ENCODE data around the gene MYB. TPM values are rescaled to one million over a fixed set of nuclear protein-coding genes. Genes with fewer than 3 reads are reported as not detected.
"Not testable (repeated sequence)": the region's sequence is repeated elsewhere in the genome, so short reads cannot be mapped to it uniquely, and the experiment has no call there.

Gene MYB
- total RNA-seq, 1 donor from 2014 or later, result 23.3 TPM

GRCh38 chr6:135244805-135245204 is 63.7 kb downstream of the MYB start:
- Mint-ChIP-seq H3K4me1 (ENCODE audit: unreplicated experiment) (peaks cover 36% of the 10 kb centered on the region), H3K9me3 (ENCODE audit: unreplicated experiment) (no peaks in the 10 kb centered on the region), H3K27ac (ENCODE audit: unreplicated experiment) (peak overlapping the region; percentile 77), H3K27me3 (ENCODE audit: unreplicated experiment) (peaks cover 4% of the 10 kb centered on the region), H3K36me3 (ENCODE audit: low read depth, unreplicated experiment) (no peaks in the 10 kb centered on the region), H3K4me3 (ENCODE audit: unreplicated experiment) (no peak overlapping the region)
- no peak for DNase-seq (ENCODE audit: low spot score)
- no peak for TF ChIP-seq CTCF (IDR thresholded peaks at IDR 0.05; ENCODE audit: unreplicated experiment)

GRCh38 chr6:135246412-135247012 is 65.4 kb downstream of the MYB start:
- H3K36me3 Mint-ChIP-seq (ENCODE audit: low read depth, unreplicated experiment); H3K4me3 Mint-ChIP-seq (ENCODE audit: unreplicated experiment); H3K9me3 Mint-ChIP-seq (ENCODE audit: unreplicated experiment); DNase-seq (ENCODE audit: low spot score); H3K27me3 Mint-ChIP-seq (ENCODE audit: unreplicated experiment); H3K27ac Mint-ChIP-seq (ENCODE audit: unreplicated experiment): not testable (repeated sequence)
- H3K4me1 Mint-ChIP-seq (ENCODE audit: unreplicated experiment), result peaks cover 52% of the 10 kb centered on the region

DNA sequence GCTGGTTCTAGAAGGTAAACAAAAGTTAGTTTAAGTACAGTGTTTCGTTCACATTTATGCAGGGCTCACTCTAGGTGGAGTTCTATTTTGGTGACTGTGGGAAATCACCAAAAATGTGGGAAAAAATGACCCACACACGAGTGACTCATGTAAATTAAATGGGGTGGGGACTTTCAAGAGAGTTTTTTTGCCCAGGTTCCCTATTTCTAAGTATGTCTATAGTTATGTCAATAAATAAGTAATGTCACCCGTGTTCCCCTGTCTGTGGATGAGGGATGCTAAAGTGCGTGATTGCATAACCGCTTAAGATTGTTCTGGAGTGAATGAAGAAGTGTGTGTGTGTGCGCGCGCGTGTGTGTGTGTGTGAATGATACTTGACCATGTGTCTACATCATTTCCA is 69.1 kb downstream of the MYB start:
- Mint-ChIP-seq H3K4me1 (ENCODE audit: unreplicated experiment) (peaks cover 56% of the 10 kb centered on the region), H3K27me3 (ENCODE audit: unreplicated experiment) (peaks cover 5% of the 10 kb centered on the region), H3K4me3 (ENCODE audit: unreplicated experiment) (peak overlapping the region; percentile 54), H3K9me3 (ENCODE audit: unreplicated experiment) (no peaks in the 10 kb centered on the region), H3K36me3 (ENCODE audit: low read depth, unreplicated experiment) (peaks cover 9% of the 10 kb centered on the region), H3K27ac (ENCODE audit: unreplicated experiment) (peak overlapping the region; percentile 92)
- TF ChIP-seq CTCF (IDR thresholded peaks at IDR 0.05; ENCODE audit: unreplicated experiment), result no peak
- DNase-seq (ENCODE audit: low spot score), result no peak

DNA sequence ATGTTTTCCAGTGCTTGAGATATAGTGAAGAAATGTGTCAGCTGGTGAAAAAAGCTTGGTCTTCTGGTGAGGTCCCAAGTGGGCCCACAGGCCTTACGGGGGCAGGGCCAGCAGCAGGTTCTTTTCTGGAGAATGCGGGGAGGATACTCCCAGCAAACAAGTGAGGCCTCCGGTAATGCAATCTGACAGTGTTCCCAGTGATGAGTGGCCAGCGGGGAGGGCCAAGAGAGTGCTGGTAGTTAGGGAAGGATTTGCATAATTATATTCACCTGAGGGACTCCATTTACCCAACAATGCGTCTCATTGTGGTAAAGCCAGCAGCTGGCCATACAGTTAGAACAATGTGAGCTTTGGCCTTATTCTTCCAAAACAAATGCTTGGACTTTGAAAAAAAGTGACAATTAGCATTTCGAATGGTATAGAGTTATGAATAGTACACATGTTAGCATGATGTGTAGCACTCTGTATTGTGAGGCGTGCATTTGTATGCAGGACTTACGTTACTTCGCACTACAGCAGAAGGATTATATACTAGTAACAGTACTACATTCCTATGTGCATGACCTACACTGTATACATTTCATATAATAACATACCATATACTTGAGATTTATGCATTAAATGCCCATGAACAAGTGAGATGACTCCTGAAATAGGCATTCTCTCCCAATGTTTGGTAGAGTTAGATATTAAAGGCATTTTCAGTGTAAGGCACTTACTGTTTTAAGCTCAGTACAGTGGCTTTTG is 69.8 kb downstream of the MYB start:
- Mint-ChIP-seq H3K4me3 (ENCODE audit: unreplicated experiment) (peak overlapping the region; percentile 43), H3K27ac (ENCODE audit: unreplicated experiment) (peak overlapping the region; percentile 92), H3K36me3 (ENCODE audit: low read depth, unreplicated experiment) (peaks cover 16% of the 10 kb centered on the region), H3K27me3 (ENCODE audit: unreplicated experiment) (peaks cover 5% of the 10 kb centered on the region), H3K9me3 (ENCODE audit: unreplicated experiment) (no peaks in the 10 kb centered on the region), H3K4me1 (ENCODE audit: unreplicated experiment) (peaks cover 55% of the 10 kb centered on the region)
- no peak for TF ChIP-seq CTCF (IDR thresholded peaks at IDR 0.05; ENCODE audit: unreplicated experiment)
- DNase-seq (ENCODE audit: low spot score), result no peak

DNA sequence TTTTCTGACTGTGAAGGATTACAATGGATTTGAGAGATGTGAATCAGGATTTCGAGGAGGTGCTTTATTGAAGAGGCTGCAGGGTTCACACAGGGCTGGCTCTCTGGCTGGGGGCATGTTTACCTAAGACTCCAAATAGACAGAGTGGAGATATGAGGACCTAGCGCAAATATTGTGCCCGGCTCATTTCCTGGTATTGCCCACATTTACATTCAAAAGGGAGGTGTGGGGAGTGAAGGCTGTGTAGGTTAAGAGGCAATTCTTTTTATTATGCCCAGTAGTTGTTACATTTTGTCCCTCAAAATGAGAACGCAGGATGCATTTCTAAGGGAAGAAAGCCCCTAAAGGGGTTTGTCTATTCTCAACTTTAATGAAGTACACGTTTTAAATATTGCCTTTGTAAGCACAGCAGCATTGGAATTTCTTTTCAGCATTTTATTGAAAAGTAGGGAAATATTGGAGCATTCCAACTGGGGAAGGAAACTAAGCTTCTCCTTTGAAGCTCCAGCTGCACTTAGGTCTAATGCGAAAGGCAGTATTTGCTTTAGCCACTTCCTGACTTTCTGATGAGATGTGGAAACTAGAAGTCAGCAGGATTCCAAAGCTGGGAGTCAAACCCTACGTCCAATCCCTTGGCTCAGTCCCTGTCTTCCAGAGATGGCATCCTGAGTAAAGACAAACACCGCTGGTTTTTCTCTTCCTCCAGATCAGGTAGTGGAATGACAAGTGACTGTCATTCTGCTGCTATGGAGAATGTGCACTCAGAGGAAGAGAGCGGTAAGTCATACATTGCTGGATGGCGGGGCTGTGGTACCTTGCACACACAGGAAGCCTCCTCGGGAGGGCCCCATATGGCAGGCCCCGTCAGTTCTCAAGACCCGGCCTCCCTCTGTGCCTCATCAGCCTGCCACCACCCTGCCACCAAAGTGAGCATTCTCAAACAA is 70.7 kb downstream of the MYB start:
- Mint-ChIP-seq H3K4me3 (ENCODE audit: unreplicated experiment) (peak overlapping the region; percentile 43), H3K36me3 (ENCODE audit: low read depth, unreplicated experiment) (peaks cover 17% of the 10 kb centered on the region), H3K4me1 (ENCODE audit: unreplicated experiment) (peaks cover 60% of the 10 kb centered on the region), H3K27ac (ENCODE audit: unreplicated experiment) (peak overlapping the region; percentile 92), H3K27me3 (ENCODE audit: unreplicated experiment) (peaks cover 5% of the 10 kb centered on the region), H3K9me3 (ENCODE audit: unreplicated experiment) (no peaks in the 10 kb centered on the region)
- no peak for TF ChIP-seq CTCF (IDR thresholded peaks at IDR 0.05; ENCODE audit: unreplicated experiment)
- DNase-seq (ENCODE audit: low spot score), result no peak
